ENCODE measurements around the gene SASH1. TPM values are rescaled to one million over a fixed set of nuclear protein-coding genes. Genes with fewer than 3 reads are reported as not detected.

The SASH1 gene
- total and polyA plus RNA-seq, 9 donors, result 8.6 to 35.2 (median 18.2) TPM

DNA sequence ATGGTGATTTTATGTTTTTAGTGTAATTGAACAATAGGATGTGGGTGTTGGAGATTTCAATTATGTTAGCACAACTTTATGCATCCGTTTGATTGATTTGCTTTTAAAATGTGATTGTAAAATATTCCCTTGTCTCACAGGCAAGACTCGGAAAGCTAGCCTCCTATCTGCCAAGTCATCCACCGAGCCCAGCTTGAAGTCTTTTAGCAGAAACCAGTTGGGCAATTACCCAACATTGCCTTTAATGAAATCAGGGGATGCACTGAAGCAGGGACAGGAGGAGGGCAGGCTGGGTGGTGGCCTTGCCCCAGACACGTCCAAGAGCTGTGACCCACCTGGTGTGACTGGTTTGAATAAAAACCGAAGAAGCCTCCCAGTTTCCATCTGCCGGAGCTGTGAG is 200.9 kb downstream of the SASH1 start:
- TF ChIP-seq EP300 (IDR thresholded peaks at IDR 0.05), result no peak
- TF ChIP-seq, protein P1, sequence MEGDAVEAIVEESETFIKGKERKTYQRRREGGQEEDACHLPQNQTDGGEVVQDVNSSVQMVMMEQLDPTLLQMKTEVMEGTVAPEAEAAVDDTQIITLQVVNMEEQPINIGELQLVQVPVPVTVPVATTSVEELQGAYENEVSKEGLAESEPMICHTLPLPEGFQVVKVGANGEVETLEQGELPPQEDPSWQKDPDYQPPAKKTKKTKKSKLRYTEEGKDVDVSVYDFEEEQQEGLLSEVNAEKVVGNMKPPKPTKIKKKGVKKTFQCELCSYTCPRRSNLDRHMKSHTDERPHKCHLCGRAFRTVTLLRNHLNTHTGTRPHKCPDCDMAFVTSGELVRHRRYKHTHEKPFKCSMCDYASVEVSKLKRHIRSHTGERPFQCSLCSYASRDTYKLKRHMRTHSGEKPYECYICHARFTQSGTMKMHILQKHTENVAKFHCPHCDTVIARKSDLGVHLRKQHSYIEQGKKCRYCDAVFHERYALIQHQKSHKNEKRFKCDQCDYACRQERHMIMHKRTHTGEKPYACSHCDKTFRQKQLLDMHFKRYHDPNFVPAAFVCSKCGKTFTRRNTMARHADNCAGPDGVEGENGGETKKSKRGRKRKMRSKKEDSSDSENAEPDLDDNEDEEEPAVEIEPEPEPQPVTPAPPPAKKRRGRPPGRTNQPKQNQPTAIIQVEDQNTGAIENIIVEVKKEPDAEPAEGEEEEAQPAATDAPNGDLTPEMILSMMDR (IDR thresholded peaks at IDR 0.05), result no peak
- TF ChIP-seq POLR2A (IDR thresholded peaks at IDR 0.05), result no peak
- 88 to 92% (median 88%) methylated on average over 6 of the region's 6 CpGs for WGBS, 3 donors
- H3K27ac ChIP-seq, result no peak overlapping the region
- H3K4me1 ChIP-seq (ENCODE audit: insufficient read depth), result peaks cover 2% of the 10 kb centered on the region
- no peaks in the 10 kb centered on the region for H3K36me3 ChIP-seq
- no peaks in the 10 kb centered on the region for H3K27me3 ChIP-seq
- intact Hi-C loops (cut with DNase I), result no loop called here
- H3K4me3 ChIP-seq, result no peak overlapping the region
- no peaks in the 10 kb centered on the region for H3K9me3 ChIP-seq
- DNase-seq, result no peak

DNA sequence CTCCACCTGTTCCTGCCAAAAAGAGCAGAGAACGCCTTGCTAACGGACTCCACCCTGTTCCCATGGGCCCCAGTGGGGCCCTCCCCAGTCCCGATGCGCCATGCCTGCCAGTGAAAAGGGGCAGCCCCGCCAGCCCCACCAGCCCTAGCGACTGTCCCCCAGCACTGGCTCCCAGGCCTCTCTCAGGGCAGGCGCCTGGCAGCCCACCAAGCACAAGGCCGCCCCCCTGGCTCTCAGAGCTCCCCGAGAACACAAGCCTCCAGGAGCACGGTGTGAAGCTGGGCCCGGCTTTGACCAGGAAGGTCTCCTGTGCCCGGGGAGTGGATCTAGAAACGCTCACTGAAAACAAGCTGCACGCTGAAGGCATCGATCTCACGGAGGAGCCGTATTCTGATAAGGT is 201.8 kb downstream of the SASH1 start:
- intact Hi-C loops (cut with DNase I), result no loop called here
- no peaks in the 10 kb centered on the region for H3K9me3 ChIP-seq
- no peaks in the 10 kb centered on the region for H3K36me3 ChIP-seq
- TF ChIP-seq, protein P1 (IDR thresholded peaks at IDR 0.05), result no peak
- no peak for TF ChIP-seq POLR2A (IDR thresholded peaks at IDR 0.05)
- TF ChIP-seq EP300 (IDR thresholded peaks at IDR 0.05), result no peak
- DNase-seq, result no peak
- 92 to 97% (median 96%) methylated on average over 14 to 17 of the region's 17 CpGs for WGBS, 3 donors
- H3K27me3 ChIP-seq, result no peaks in the 10 kb centered on the region
- no peaks in the 10 kb centered on the region for H3K4me1 ChIP-seq (ENCODE audit: insufficient read depth)
- H3K27ac ChIP-seq, result no peak overlapping the region
- no peak overlapping the region for H3K4me3 ChIP-seq

DNA sequence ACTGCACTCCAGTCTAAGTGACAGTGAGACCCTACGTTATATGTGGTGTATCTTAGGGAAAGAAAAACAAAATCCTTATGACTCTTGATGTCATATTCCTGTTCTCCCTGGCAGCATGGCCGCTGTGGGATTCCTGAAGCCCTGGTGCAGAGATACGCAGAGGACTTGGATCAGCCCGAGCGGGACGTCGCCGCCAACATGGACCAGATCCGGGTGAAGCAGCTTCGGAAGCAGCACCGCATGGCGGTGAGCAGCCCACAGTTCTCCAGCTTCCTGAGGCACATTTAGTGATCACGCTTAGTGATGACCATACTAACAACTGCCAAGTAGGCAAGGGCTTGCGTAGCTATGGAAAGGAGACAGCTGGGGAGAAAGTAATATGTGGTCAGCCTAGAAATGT is 203.3 kb downstream of the SASH1 start:
- Histone ChIP-seq H3K9me3 (no peaks in the 10 kb centered on the region), H3K27me3 (no peaks in the 10 kb centered on the region), H3K36me3 (no peaks in the 10 kb centered on the region), H3K27ac (no peak overlapping the region), H3K4me3 (no peak overlapping the region), H3K4me1 (ENCODE audit: insufficient read depth) (peaks cover 1% of the 10 kb centered on the region)
- intact Hi-C loops (cut with DNase I), result no loop called here
- WGBS, 3 donors, result 94 to 96% (median 95%) methylated on average over 14 of the region's 14 CpGs
- TF ChIP-seq POLR2A (IDR thresholded peaks at IDR 0.05) (no peak), EP300 (IDR thresholded peaks at IDR 0.05) (no peak)
- TF ChIP-seq, protein P1 (IDR thresholded peaks at IDR 0.05), result no peak
- DNase-seq, result no peak

DNA sequence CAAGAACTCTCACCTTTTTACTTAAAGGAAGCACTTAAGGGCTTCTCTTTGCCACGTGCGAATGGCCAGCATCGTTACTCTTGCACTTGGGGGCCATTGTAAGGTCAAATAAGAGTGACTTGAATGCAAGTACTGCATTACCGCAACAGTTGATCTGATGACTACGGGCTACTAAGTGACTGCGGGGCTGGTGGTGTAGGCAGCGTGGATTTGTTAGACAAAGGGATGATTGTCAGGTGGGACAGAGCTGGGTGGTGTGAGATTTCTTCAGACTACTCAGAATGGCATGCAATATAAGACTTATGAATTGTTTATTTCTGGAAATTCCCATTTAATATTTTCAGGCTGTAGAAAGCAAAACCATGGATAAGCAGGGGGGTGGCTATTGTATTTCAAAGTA is 204.5 kb downstream of the SASH1 start:
- DNase-seq, result no peak
- WGBS, 3 donors, result 96 to 97% (median 97%) methylated on average over 7 of the region's 7 CpGs

More for the DNA sequence above, 204.5 kb downstream of the SASH1 start:
- Histone ChIP-seq H3K9me3 (no peaks in the 10 kb centered on the region), H3K4me3 (no peak overlapping the region), H3K27ac (no peak overlapping the region), H3K27me3 (no peaks in the 10 kb centered on the region), H3K36me3 (no peaks in the 10 kb centered on the region), H3K4me1 (ENCODE audit: insufficient read depth) (peaks cover 1% of the 10 kb centered on the region)
- TF ChIP-seq, protein P1 (IDR thresholded peaks at IDR 0.05), result no peak
- TF ChIP-seq EP300 (IDR thresholded peaks at IDR 0.05), result no peak
- intact Hi-C loops (cut with DNase I), result no loop called here

All from ovary (tissue), 9 donors.